Mesenchymal stem cell (in vitro differentiated cells and primary cell): ENCODE data around the gene INSM1.

Experiments used
- DNase-seq: peaks from one replicate; pipeline ENCODE4 v3.0.0-alpha.2; 2013
- H2AFZ ChIP-seq: one replicate; pipeline ENCODE4 v1.6.1; 2013; ENCODE audit warnings: low read depth, mild to moderate bottlenecking, control low read depth, inconsistent platforms, low read length, moderate library complexity
- H2AK5ac ChIP-seq: 2 replicates; pipeline ENCODE4 v1.6.1; 2013; ENCODE audit warnings: low read length, moderate library complexity, mild to moderate bottlenecking, inconsistent platforms; ENCODE audit not compliant: severe bottlenecking
- H2BK120ac ChIP-seq: one replicate; pipeline ENCODE4 v1.6.1; 2013; ENCODE audit warnings: low read depth, mild to moderate bottlenecking, inconsistent platforms, low read length, moderate library complexity
- H2BK12ac ChIP-seq, 2 experiments: one replicate each; pipeline ENCODE4 v1.6.1; 2013; ENCODE audit warnings: inconsistent platforms in 2 of 2, low read length in 2 of 2, mild to moderate bottlenecking in 2 of 2, moderate library complexity in 2 of 2, control low read depth in 1 of 2
- H2BK15ac ChIP-seq: one replicate; pipeline ENCODE4 v1.6.1; 2013; ENCODE audit warnings: mild to moderate bottlenecking, low read depth, inconsistent platforms; ENCODE audit not compliant: poor library complexity, severe bottlenecking
- H2BK5ac ChIP-seq: 2 replicates; pipeline ENCODE4 v1.6.1; 2013; ENCODE audit warnings: low read depth, mild to moderate bottlenecking, low read length, control low read depth, inconsistent platforms; ENCODE audit not compliant: poor library complexity, severe bottlenecking
- H3K14ac ChIP-seq, 2 experiments: one replicate each; pipeline ENCODE4 v1.6.1; 2013; ENCODE audit warnings: inconsistent platforms in 2 of 2, low read length in 2 of 2, control low read depth in 1 of 2, mild to moderate bottlenecking in 1 of 2, moderate library complexity in 1 of 2
- H3K18ac ChIP-seq, 2 experiments: one replicate each; pipeline ENCODE4 v1.6.1; 2013; ENCODE audit warnings: inconsistent platforms in 2 of 2, low read length in 2 of 2, control low read depth in 1 of 2, low read depth in 1 of 2, mild to moderate bottlenecking in 1 of 2
- H3K23ac ChIP-seq, 2 experiments: one replicate each; pipeline ENCODE4 v1.6.1; 2013; ENCODE audit warnings: inconsistent platforms in 2 of 2, low read length in 2 of 2, mild to moderate bottlenecking in 2 of 2, moderate library complexity in 2 of 2, control low read depth in 1 of 2
- H3K27ac ChIP-seq: 2 replicates; pipeline ENCODE4 v1.5.1; 2013; ENCODE audit warnings: mild to moderate bottlenecking, moderate library complexity, low read length, control low read depth, inconsistent platforms; ENCODE audit not compliant: poor library complexity, severe bottlenecking
- H3K27me3 ChIP-seq, 2 experiments: 2 replicates each; pipeline versions ENCODE4 v1.6.1 to v1.7.0; 2013; ENCODE audit warnings: low read length in 2 of 2, mild to moderate bottlenecking in 2 of 2, moderate library complexity in 2 of 2, control low read depth in 1 of 2, inconsistent platforms in 1 of 2; ENCODE audit not compliant: control insufficient read depth in 1 of 2, insufficient read depth in 1 of 2
- H3K36me3 ChIP-seq, 2 experiments: 2 replicates each; pipeline versions ENCODE4 v1.6.1 to v1.7.0; 2013; ENCODE audit warnings: low read length in 2 of 2, control low read depth in 1 of 2, inconsistent platforms in 1 of 2, low read depth in 1 of 2, mild to moderate bottlenecking in 1 of 2; ENCODE audit not compliant: insufficient read depth in 2 of 2, control insufficient read depth in 1 of 2
- H3K4ac ChIP-seq, 2 experiments: one replicate each; pipeline ENCODE4 v1.6.1; 2013; ENCODE audit warnings: inconsistent platforms in 2 of 2, low read length in 2 of 2, mild to moderate bottlenecking in 2 of 2, moderate library complexity in 2 of 2, control low read depth in 1 of 2, low read depth in 1 of 2
- H3K4me1 ChIP-seq: 2 replicates; pipeline ENCODE4 v1.6.1; 2013; ENCODE audit warnings: low read depth, low read length, control low read depth; ENCODE audit not compliant: control insufficient read depth, insufficient read depth
- H3K4me2 ChIP-seq: 2 replicates; pipeline ENCODE4 v1.6.1; 2013; ENCODE audit warnings: low read length, mild to moderate bottlenecking, inconsistent platforms; ENCODE audit not compliant: poor library complexity, severe bottlenecking
- H3K4me3 ChIP-seq, 2 experiments: 2 replicates each; pipeline versions ENCODE4 v1.5.1 to v1.7.0; 2013; ENCODE audit warnings: low read length in 2 of 2, mild to moderate bottlenecking in 2 of 2, control low read depth in 1 of 2, low read depth in 1 of 2; ENCODE audit not compliant: insufficient read depth in 1 of 2
- H3K79me1 ChIP-seq: replicated peaks from 2 replicates; pipeline ENCODE4 v1.6.1; 2013; ENCODE audit warnings: mild to moderate bottlenecking, control low read depth, low read length, inconsistent platforms; ENCODE audit not compliant: poor library complexity, severe bottlenecking
- H3K9ac ChIP-seq: 2 replicates; pipeline ENCODE4 v1.7.0; 2013; ENCODE audit warnings: mild to moderate bottlenecking, low read length, moderate library complexity
- H3K9me3 ChIP-seq: 2 replicates; pipeline ENCODE4 v1.7.0; 2013; ENCODE audit warnings: mild to moderate bottlenecking, low read length; ENCODE audit not compliant: control insufficient read depth
- H4K8ac ChIP-seq: one replicate; pipeline ENCODE4 v1.6.1; 2013; ENCODE audit warnings: inconsistent platforms, mild to moderate bottlenecking, low read length, moderate library complexity
- H4K91ac ChIP-seq: one replicate; pipeline ENCODE4 v1.6.1; 2013; ENCODE audit warnings: mild to moderate bottlenecking, low read length, inconsistent platforms
- WGBS: methylation state at CpG from one replicate; pipeline ENCODE4 v1.1.7; 2013; ENCODE audit warnings: mixed read lengths; 5-methylcytosine and 5-hydroxymethylcytosine counted together

Gene INSM1

GRCh38 chr20:20396794-20397193 lies 28.9 kb downstream of the INSM1 start:
- Histone ChIP-seq H3K23ac (no peak overlapping the region), H3K27me3 (no peaks in the 10 kb centered on the region), H3K4me2 (no peak overlapping the region), H2AK5ac (no peak overlapping the region), H2BK5ac (no peak overlapping the region), H3K9ac (no peak overlapping the region), H4K91ac (no peak overlapping the region), H3K18ac (no peak overlapping the region), H3K9me3 (no peaks in the 10 kb centered on the region), H3K4ac (no peak overlapping the region), H4K8ac (no peak overlapping the region), H3K79me1 (no peaks in the 10 kb centered on the region), H2BK120ac (no peak overlapping the region), H2BK12ac (no peak overlapping the region), H3K27ac (no peak overlapping the region), H3K36me3 (peaks cover 0 to 2% of the 10 kb centered on the region in 2 experiments), H3K4me3 (no peak overlapping the region), H3K14ac (no peak overlapping the region), H2BK15ac (no peak overlapping the region), H3K4me1 (peaks cover 10% of the 10 kb centered on the region), H2AFZ (no peak overlapping the region)
- 91% methylated on average over 3 of the region's 3 CpGs for WGBS
- DNase-seq, result no peak

GRCh38 chr20:20398123-20398522 lies 30.2 kb downstream of the INSM1 start:
- WGBS, result 96% methylated on average over 7 of the region's 7 CpGs
- no peak for DNase-seq
- no peak overlapping the region for H2BK12ac ChIP-seq

GRCh38 chr20:20399531-20400500 lies 31.9 kb downstream of the INSM1 start:
- H3K9ac ChIP-seq, result no peak overlapping the region
- no peak overlapping the region for H2AK5ac ChIP-seq
- H3K79me1 ChIP-seq, result no peaks in the 10 kb centered on the region
- H3K27me3 ChIP-seq, result no peaks in the 10 kb centered on the region
- H3K9me3 ChIP-seq, result no peaks in the 10 kb centered on the region
- H3K14ac ChIP-seq, result no peak overlapping the region
- no peak overlapping the region for H3K23ac ChIP-seq
- DNase-seq, result no peak
- no peak overlapping the region for H4K91ac ChIP-seq
- no peak overlapping the region for H2BK5ac ChIP-seq
- peaks cover 0 to 4% of the 10 kb centered on the region in 2 experiments for H3K36me3 ChIP-seq
- H3K4me2 ChIP-seq, result no peak overlapping the region
- H3K27ac ChIP-seq, result peak overlapping the region; percentile 59
- no peak overlapping the region for H2BK12ac ChIP-seq
- H2BK120ac ChIP-seq, result no peak overlapping the region
- H3K4me3 ChIP-seq, result no peak overlapping the region
- no peak overlapping the region for H4K8ac ChIP-seq
- H3K4ac ChIP-seq, result no peak overlapping the region
- H2AFZ ChIP-seq, result no peak overlapping the region
- H3K4me1 ChIP-seq, result peaks cover 14% of the 10 kb centered on the region
- no peak overlapping the region for H2BK15ac ChIP-seq
- WGBS, result 87% methylated on average over 11 of the region's 13 CpGs
- H3K18ac ChIP-seq, result no peak overlapping the region

More at GRCh38 chr20:20398123-20398522, 30.2 kb downstream of the INSM1 start:
- Histone ChIP-seq H3K36me3 (no peaks in the 10 kb centered on the region), H2BK15ac (no peak overlapping the region), H3K4me2 (no peak overlapping the region), H3K14ac (no peak overlapping the region), H2AK5ac (no peak overlapping the region), H4K8ac (no peak overlapping the region), H3K4ac (no peak overlapping the region), H3K9me3 (no peaks in the 10 kb centered on the region), H3K27me3 (no peaks in the 10 kb centered on the region), H3K27ac (no peak overlapping the region), H3K79me1 (no peaks in the 10 kb centered on the region), H3K4me3 (no peak overlapping the region), H2BK120ac (no peak overlapping the region), H2AFZ (no peak overlapping the region), H3K23ac (no peak overlapping the region), H4K91ac (no peak overlapping the region), H3K18ac (no peak overlapping the region), H3K4me1 (peaks cover 14% of the 10 kb centered on the region), H3K9ac (no peak overlapping the region), H2BK5ac (no peak overlapping the region)

GRCh38 chr20:20401991-20402390 lies 34.1 kb downstream of the INSM1 start:
- H3K36me3 ChIP-seq, result peaks cover 0 to 4% of the 10 kb centered on the region in 2 experiments
- no peak overlapping the region for H2BK120ac ChIP-seq
- 92% methylated on average over 3 of the region's 3 CpGs for WGBS
- H3K18ac ChIP-seq, result no peak overlapping the region
- H3K23ac ChIP-seq, result no peak overlapping the region
- H4K8ac ChIP-seq, result no peak overlapping the region
- DNase-seq, result no peak
- H2AFZ ChIP-seq, result no peak overlapping the region
- H2BK5ac ChIP-seq, result no peak overlapping the region
- no peak overlapping the region for H2BK15ac ChIP-seq
- H3K4ac ChIP-seq, result no peak overlapping the region
- no peak overlapping the region for H4K91ac ChIP-seq
- H3K4me3 ChIP-seq, result no peak overlapping the region
- no peak overlapping the region for H3K4me2 ChIP-seq
- no peaks in the 10 kb centered on the region for H3K79me1 ChIP-seq
- H3K27me3 ChIP-seq, result no peaks in the 10 kb centered on the region
- H3K9me3 ChIP-seq, result no peaks in the 10 kb centered on the region
- no peak overlapping the region for H2AK5ac ChIP-seq
- H2BK12ac ChIP-seq, result no peak overlapping the region
- no peak overlapping the region for H3K27ac ChIP-seq
- H3K4me1 ChIP-seq, result peaks cover 14% of the 10 kb centered on the region
- H3K14ac ChIP-seq, result no peak overlapping the region
- H3K9ac ChIP-seq, result no peak overlapping the region
